HG03060 (cell line): ENCODE data around the gene OR2T12.
A peak's percentile ranks its signal among the peaks of the same experiment; 100 is the strongest.
"Not testable (repeated sequence)": the region's sequence is repeated elsewhere in the genome, so short reads cannot be mapped to it uniquely, and the experiment has no call there.

Source experiments
- ATAC-seq: cut with Tn5 transposase; IDR thresholded peaks from one replicate; pipeline ENCODE4 v1.9.1; 2021; ENCODE audit warnings: low read depth, moderate number of reproducible peaks; ENCODE audit not compliant: unreplicated experiment

Gene OR2T12, protein sequence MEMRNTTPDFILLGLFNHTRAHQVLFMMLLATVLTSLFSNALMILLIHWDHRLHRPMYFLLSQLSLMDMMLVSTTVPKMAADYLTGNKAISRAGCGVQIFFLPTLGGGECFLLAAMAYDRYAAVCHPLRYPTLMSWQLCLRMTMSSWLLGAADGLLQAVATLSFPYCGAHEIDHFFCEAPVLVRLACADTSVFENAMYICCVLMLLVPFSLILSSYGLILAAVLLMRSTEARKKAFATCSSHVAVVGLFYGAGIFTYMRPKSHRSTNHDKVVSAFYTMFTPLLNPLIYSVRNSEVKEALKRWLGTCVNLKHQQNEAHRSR

DNA sequence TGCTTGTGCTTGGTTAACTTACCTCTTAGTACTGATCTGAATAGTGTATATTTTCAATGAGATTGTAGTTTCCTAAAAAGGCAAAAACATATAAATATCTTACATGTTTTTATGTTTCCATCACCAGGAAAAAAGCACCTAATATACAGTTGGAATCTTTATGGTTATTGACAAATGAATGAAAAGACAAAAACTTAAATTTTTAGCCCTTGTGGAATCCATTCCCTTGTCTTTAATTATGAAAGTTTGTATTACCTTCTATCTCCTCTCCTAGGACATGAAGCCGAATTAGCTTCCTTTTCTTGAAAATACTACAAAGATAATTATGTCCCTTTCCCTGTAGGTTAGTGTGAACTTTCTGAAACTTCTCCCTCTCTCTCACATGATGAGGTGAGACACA is at the start of gene OR2T12:
Gene OR2T12 (minus strand): TSS at position 101 of the 400 bp plus-strand sequence. CDS start 7,846 bp downstream, outside the sequence.
- no peak for ATAC-seq

GRCh38 chr1:248348475-248348874 is 45.3 kb upstream of the OR2T12 start, which contains the start of gene OR14C36:
Gene OR14C36, plus strand, starts transcription at chr1:248348775. Its CDS starts 0 bp downstream, at chr1:248348775.
- no peak for ATAC-seq

GRCh38 chr1:248343451-248343850 is 40.2 kb upstream of the OR2T12 start:
- no peak for ATAC-seq

DNA sequence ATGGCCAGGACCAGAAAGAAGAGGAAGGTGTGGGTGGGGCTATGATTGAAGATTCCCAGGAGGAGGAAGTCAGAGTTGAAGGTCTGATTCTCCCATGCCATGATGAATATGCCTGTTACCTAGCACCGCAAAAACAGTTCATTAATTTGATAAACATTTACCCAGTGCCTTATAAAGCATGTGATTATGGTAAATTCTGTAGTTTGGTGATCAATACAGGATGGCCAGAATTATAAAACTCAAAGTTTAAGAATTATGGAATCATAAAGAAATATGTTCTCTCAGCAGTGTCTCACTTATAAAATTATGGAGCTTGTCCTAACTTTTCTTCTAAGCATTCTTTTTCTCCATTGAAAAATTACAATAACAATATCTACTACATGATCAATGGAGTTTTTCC is 21.2 kb upstream of the OR2T12 start, which contains the start of gene OR2M7:
Gene OR2M7 (minus strand): TSS at position 101 of the 400 bp plus-strand sequence. CDS start 0 bp downstream, at position 101.
- ATAC-seq, result no peak

GRCh38 chr1:248316796-248317195 is 13.6 kb upstream of the OR2T12 start:
- ATAC-seq, result no peak

- ATAC-seq, result not testable (repeated sequence)
Observed at GRCh38 chr1:248306740-248307139, 3.5 kb upstream of the OR2T12 start.

GRCh38 chr1:248306103-248306502 is 2.9 kb upstream of the OR2T12 start:
- no peak for ATAC-seq

DNA sequence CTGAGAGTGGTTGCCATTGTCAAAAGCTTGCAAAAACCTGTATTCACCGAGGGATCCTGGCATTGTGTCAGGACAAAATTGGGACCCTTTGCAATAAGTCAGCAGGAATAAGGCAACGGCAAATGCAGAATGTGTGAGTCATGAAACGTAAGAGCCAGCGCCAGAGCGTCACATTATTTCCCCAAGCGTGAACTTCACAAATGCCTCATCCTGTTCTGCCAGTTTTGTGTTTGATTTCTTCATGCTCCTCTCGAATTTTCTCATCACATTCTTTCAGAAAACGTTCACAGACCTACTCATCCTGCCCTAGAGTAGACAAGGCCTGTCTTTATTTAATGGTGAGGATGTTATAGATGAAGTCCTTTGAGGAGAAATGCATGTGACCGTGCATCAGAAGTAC is 2.4 kb upstream of the OR2T12 start:
- not testable (repeated sequence) for ATAC-seq

GRCh38 chr1:248288391-248288790 is 14.8 kb downstream of the OR2T12 start:
- ATAC-seq, result no peak

DNA sequence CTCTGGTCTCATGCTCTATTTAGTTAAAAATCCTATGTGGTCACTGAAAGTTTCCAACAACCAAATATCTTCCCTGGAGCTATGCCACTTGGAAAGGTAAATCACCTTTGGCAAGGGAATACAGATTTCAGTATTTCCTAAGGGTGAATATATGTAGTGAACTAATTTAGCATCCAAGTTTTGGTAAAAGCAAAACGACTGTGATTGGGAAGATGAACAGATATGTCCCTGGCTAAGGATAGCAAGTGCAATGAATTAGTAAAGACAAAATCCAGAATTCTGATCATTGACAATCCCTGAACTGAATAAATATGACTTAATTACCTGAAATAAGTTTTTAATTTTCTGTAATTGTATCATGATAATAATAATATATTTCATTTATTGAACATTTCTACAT is 25.3 kb downstream of the OR2T12 start, which contains the start of gene OR2T33:
Gene OR2T33 (minus strand): TSS at position 101 of the 400 bp plus-strand sequence. CDS start 4,162 bp downstream, outside the sequence.
- ATAC-seq, result no peak

DNA sequence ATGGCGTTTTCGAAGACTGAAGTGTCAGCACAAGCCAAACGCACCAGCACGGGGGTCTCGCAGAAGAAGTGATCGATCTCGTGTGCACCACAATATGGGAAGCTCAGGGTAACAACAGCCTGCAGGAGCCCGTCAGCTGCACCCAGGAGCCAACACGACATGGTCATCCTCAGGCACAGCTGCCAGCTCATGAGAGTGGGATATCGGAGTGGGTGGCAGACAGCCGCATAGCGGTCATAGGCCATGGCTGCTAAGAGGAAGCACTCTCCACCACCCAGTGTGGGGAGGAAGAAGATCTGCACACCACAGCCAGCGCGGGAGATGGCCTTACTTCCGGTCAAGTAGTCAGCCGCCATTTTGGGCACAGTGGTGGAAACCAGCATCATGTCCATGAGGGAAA is 30.0 kb downstream of the OR2T12 start:
- ATAC-seq, result not testable (repeated sequence)

DNA sequence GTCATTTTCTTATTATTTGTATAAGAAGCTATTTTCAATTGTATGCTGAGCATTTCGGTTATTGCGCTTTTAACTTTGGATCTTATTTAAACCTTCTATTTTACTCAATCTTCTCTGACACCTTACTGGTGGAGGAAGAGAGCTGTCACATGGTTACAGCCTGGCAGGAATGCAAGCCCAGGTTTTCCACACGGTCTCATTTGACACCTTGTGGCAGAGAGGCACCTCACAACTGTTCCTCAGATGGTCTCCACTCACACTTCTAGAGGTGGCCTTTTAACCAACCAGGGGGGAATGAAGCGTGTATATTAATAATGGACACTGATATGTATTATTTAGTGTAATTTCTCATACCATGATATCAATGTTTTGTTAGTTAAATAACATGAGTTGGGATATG is 35.0 kb downstream of the OR2T12 start:
- ATAC-seq, result no peak

DNA sequence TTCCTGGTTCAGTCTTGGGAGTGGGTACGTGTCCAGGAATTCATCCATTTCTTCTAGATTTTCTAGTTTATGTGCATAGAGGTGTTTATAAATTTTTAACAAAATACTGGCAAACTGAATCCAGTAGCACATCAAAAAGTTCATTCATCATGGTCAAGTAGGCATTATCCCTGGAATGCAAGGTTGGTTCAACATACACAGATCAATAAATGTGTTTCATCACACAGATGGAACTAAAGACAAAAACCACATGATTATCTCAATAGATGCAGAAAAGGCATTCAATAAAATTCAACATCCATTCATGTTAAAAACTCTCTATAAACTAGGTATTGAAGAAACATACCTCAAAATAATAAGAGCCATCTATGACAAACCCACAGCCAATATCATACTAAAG is 43.9 kb downstream of the OR2T12 start:
- not testable (repeated sequence) for ATAC-seq

DNA sequence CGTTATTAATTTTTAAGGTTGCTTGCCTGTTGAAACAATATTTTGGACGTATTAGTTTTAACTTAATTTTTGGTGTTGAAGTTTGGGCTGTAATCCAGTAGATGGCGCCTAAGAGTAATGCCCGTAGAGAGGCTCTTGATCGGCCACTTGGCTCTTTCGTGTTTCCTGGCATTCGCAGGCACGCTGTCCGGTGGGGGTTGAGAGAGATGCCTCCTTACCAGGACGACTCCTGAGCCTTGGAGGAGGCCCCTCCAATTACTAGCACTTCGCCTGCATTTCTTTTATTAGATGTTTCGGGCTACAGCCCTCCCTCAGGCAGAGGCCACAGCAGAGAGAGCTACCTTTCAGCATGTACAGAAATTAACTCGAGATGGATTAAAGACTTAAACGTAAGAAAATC is 60.0 kb downstream of the OR2T12 start:
- ATAC-seq, result peak; percentile 83
